HG02623 (cell line): Measurements from ENCODE around the gene DTX1.
"Not testable (repeated sequence)": the region's sequence is repeated elsewhere in the genome, so short reads cannot be mapped to it uniquely, and the experiment has no call there.

Source experiments
- ATAC-seq: cut with Tn5 transposase; IDR thresholded peaks from one replicate; pipeline ENCODE4 v1.9.1; 2021; ENCODE audit warnings: moderate library complexity; ENCODE audit not compliant: unreplicated experiment

The DTX1 gene

GRCh38 chr12:113112043-113112899 is 55.7 kb downstream of the DTX1 start:
- no peak for ATAC-seq

- no peak for ATAC-seq
These were observed 56.9 kb downstream of the DTX1 start for GRCh38 chr12:113113397-113113796.

GRCh38 chr12:113114447-113115178 is 58.1 kb downstream of the DTX1 start:
- no peak for ATAC-seq

GRCh38 chr12:113115455-113116126 is 59.1 kb downstream of the DTX1 start:
- ATAC-seq, result no peak

- ATAC-seq, result no peak
These were observed 60.3 kb downstream of the DTX1 start for GRCh38 chr12:113116875-113117274.

DNA sequence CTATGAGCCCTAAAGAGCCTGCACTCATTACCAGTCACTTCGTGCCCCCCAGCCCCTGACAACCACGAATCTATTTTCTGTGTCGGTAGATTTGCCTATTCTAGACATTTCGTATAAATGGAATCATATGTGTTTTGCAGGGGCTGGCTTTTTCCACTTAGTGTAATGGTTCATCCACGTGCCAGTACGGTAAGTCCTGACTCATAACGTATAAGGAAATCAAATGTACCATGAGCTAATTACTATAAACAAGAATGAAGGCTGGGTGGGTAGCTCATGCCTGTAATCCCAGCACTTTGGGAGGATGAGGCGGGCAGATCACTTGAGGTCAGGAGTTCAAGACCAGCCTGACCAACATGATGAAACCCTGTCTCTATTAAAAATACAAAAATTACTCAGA is 61.2 kb downstream of the DTX1 start:
- ATAC-seq, result not testable (repeated sequence)

GRCh38 chr12:113118142-113118541 is 61.6 kb downstream of the DTX1 start:
- ATAC-seq, result no peak

GRCh38 chr12:113119980-113120669 is 63.6 kb downstream of the DTX1 start:
- ATAC-seq, result no peak

DNA sequence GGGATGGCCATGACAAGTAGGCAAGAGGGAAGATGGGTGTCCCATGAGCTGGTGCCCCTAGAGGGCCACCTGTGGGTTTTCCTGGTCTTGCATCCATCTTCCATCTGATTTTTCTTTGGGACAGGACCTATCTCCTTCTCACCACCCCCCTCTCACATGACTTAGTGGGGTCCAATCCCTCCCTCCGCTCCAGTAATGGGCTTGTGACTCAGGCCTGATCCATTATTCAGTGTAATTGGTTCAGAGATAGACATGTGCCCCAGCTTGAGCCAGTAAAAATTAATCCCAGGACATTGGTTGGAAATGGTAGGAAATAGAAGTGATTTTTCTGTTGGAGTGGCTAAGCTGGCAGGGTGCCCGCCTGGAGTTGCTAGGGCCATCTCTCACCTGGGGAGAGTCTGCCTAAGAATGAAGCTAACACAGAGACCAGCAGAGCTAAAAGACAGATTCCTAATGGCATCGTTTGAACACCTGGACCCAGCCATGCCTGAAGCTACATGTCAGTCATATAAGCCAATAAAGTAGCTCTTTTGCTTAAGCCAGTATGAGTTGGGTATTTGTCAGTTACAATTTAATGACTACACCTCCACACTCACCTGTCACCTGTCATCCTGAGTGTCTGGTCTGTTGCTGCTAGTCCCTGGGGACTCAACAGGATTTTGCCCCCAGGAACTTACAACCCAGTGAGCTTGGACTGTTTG is 64.3 kb downstream of the DTX1 start:
- no peak for ATAC-seq

DNA sequence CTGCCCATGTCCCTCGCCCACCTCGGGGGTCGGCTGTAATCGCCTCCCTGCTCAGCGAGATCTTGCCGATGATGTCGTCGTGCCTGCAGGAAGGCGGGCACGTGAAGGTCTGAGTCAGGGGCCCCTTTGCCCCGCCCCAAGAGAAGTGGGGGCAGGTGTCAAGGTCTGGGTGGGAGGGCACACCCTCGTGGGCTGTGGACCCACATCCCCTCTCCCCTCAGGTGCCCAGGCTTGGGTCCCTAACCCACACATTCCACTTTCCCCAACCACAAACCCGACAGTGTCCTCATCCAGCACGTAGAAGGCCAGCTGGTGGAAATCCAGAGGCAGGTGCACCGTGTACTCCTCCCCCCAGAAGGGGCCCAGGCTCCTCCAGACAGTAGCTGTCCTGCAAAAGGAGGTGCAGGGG is 71.3 kb downstream of the DTX1 start:
- ATAC-seq, result no peak

DNA sequence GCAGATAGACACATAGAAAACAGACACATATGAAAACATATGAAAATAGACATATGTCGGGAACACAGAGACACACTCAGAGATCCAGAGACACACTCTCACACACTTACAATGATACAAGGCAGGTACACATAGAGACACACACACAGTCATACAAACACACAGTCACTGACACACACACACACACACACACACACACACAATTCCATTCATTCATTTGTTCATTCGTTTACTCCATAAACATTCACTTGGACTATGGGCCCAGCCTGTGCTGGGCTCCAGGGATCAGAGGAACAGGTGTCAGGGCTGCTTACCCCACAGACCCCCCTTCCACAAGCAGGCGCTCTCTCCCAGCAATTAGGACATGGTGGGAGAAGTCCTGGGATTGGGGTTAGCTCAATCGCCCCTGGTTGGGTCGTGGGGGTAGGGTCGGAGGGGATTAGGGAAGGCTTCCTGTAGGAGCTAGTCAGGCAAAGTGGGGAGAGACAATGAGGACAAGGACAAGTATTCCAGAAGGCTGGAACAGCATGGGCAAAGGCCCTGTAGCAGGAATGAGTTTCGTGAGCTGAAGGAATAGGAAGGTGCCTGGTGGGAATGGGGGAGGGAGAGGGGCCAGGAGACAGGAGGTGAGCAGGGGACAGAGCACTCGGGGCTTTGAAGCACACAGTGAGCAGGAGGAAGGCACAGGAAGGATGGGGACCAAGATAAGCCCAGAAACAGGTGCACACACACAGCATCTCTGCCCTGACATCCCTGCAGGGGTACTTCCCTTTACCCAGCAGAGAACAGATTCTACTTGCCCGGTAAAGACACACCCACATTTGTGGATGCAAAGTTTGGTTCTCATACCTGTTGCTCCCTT is 72.5 kb downstream of the DTX1 start:
- no peak for ATAC-seq

DNA sequence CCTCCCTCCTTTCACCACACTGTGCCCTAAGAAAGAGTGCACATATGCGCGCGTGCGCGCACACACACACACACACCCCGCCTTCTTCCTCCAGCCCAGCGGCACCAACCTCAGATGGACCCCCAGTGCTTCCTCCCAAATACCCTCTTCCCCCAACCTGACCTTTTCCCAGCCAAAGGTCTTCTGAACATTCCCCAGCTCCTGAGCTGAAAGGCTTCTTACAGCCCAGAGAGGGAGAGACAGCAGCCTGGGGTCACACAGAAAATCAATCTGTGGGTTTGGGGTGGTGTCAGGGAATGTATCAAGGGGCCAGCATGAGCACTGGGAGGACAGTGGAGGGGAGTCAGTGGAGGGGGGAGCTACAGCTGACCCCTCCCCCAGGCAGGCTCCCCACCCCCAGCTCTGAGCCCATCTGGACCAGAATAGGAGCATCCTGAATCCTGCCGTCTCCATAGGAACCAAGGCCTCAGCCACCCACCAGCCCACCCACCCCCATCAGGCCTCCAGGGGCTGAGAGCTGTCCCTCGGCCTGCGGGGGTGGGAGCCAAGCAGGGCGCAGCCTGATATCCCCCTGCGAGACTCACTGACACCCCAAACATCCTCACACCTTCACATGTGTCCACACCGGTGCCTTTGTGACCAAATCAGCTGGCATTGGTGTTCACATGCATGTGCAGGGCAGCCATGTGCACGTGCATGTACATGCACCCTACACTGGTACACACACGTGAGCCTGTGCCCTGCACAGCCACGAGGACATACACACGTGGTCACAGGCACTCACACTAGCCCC is 73.3 kb downstream of the DTX1 start:
- no peak for ATAC-seq

GRCh38 chr12:113130457-113131135 is 74.1 kb downstream of the DTX1 start:
- no peak for ATAC-seq

DNA sequence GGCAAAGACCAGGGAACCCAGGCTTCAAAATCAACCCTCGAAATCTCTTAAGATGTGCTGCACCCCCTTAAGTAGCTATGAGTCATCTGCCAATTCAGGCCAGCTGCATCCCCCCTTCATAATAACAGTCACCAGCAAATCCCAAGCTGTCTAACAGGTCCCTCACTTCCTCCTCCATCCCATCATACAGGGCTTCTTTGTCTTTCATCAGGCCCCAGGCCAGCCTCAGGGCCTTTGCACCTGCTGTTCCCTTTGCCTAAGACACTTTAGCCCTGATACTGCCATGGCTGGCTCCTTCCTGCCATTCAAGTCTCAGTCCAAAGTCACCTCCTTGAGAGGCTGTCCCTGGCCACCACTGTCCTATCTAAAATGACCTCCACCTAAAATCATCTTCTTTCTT is 75.0 kb downstream of the DTX1 start:
- no peak for ATAC-seq

DNA sequence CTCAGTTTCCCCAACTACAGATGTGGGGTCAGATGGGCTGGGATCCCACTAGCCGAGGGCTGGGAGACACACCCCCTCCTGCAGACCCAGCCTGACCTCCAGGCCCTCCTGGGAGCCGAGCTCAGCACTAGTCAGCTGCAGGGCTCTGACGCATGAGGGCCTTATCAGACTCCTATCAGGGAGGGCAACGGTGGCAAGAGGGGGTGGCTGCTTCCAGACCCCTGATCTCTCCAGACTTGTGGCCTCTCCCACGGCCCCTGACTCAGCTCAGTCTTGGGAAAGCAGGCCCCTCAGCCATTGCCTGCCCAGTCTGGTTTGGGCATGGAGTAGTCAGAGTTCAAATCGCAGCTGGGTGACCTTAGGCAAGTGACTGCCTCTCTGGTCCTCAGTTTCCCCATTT is 76.5 kb downstream of the DTX1 start:
- no peak for ATAC-seq

- no peak for ATAC-seq
These were observed 77.1 kb downstream of the DTX1 start for GRCh38 chr12:113133666-113134065.

DNA sequence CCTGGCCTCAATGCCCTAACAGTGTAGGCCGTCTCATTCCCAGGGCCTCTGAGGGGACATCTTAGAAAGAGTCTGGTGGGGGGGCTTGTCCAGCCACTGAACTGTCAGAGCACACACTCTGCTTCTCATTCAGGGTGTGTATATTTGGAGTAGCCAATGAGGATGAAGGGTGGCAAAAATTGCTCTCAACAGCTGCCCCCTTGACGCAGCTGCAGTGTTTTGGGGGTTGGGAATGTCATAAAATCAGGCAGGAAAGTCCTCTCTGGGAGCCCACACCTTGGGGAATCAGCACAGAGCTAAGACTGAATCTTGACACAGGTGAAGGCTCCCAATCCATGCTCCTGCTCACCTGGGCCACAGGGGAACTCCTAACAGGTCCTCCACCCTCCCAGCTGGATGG is 77.5 kb downstream of the DTX1 start:
- ATAC-seq, result no peak

DNA sequence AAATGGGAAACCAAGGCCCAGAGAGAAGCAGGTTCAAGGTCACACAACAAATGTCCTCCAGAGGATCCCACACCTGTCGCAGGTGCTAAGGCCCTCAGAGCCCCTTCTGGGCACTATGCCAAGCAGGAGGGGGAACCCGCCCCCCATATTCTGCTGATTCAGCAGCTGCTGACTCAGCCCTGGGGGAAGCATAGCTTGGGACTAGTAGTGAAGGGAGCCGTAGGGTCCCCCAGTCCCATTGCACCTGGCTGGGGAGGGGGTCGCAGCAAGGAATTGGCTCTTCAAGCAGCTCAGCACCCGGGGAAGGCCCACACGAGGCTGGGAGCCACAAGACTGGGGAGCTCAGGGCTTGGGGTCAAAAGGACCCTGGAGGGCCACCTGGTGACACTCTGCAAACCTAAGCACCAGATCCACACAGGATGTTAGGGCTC is 78.0 kb downstream of the DTX1 start:
- ATAC-seq, result no peak
